DMS53 treated with DMSO at 0.1 percent for 48 hours (cell line): ENCODE data around the gene GPD1L.
"Not testable (repeated sequence)": the region's sequence is repeated elsewhere in the genome, so short reads cannot be mapped to it uniquely, and the experiment has no call there.

Experiments used
- DNase-seq: peaks from one replicate; lab custom pipeline; 2025; ENCODE audit not compliant: unreplicated experiment; lab: John Stamatoyannopoulos, UW

The GPD1L gene

GRCh38 chr3:32105291-32106131 lies 909 bp upstream of the GPD1L start:
- DNase-seq = no peak

- no peak for DNase-seq
Measured at GRCh38 chr3:32106929-32107362, 526 bp downstream of the GPD1L start.

- DNase-seq = not testable (repeated sequence)
Measured at GRCh38 chr3:32108224-32108623, 1.8 kb downstream of the GPD1L start.

GRCh38 chr3:32109256-32109655 lies 2.8 kb downstream of the GPD1L start:
- DNase-seq = no peak

GRCh38 chr3:32110233-32110760 lies 3.9 kb downstream of the GPD1L start:
- no peak for DNase-seq

GRCh38 chr3:32111560-32111959 lies 5.1 kb downstream of the GPD1L start:
- no peak for DNase-seq

GRCh38 chr3:32113566-32113965 lies 7.1 kb downstream of the GPD1L start:
- DNase-seq = no peak

- no peak for DNase-seq
Measured at GRCh38 chr3:32113981-32114545, 7.6 kb downstream of the GPD1L start.

GRCh38 chr3:32114546-32115386 lies 8.3 kb downstream of the GPD1L start:
- not testable (repeated sequence) for DNase-seq

- no peak for DNase-seq
Measured at GRCh38 chr3:32117320-32117719, 10.9 kb downstream of the GPD1L start.

- DNase-seq = no peak
Measured at GRCh38 chr3:32118215-32118614, 11.8 kb downstream of the GPD1L start.

GRCh38 chr3:32120471-32120870 lies 14.1 kb downstream of the GPD1L start:
- no peak for DNase-seq

GRCh38 chr3:32121137-32121536 lies 14.7 kb downstream of the GPD1L start:
- DNase-seq = no peak

GRCh38 chr3:32123620-32124019 lies 17.2 kb downstream of the GPD1L start:
- DNase-seq = no peak

GRCh38 chr3:32125012-32125411 lies 18.6 kb downstream of the GPD1L start:
- DNase-seq = no peak

- no peak for DNase-seq
Measured at GRCh38 chr3:32126305-32127015, 20.0 kb downstream of the GPD1L start.

- no peak for DNase-seq
Measured at GRCh38 chr3:32127219-32127826, 20.9 kb downstream of the GPD1L start.

GRCh38 chr3:32128936-32129335 lies 22.5 kb downstream of the GPD1L start:
- no peak for DNase-seq

- DNase-seq = no peak
Measured at GRCh38 chr3:32129832-32130231, 23.4 kb downstream of the GPD1L start.

- no peak for DNase-seq
Measured at GRCh38 chr3:32132121-32132520, 25.7 kb downstream of the GPD1L start.
